Activated effector memory CD4-positive, alpha-beta T cell treated with anti-CD3 and anti-CD28 coated beads, Interleukin-2, amount 50 U/mL, for 16 hours (primary cell): Measurements from ENCODE around the gene ARHGEF39.

Experiments
- DNase-seq: peaks from one replicate; pipeline ENCODE4 v3.0.0-alpha.2; 2020

ARHGEF39 gene

GRCh38 chr9:35664531-35665470 is at the start of gene ARHGEF39:
Gene ARHGEF39, minus strand, starts transcription at chr9:35665195. Its CDS starts 26 bp downstream, at chr9:35665169.
- peak; percentile 91 for DNase-seq

- DNase-seq = no peak
Observed at GRCh38 chr9:35714123-35714522, 49.1 kb upstream of the ARHGEF39 start.

GRCh38 chr9:35713578-35713977 is 48.6 kb upstream of the ARHGEF39 start:
- DNase-seq = no peak

- no peak for DNase-seq
Observed at GRCh38 chr9:35712762-35713400, 47.9 kb upstream of the ARHGEF39 start.

GRCh38 chr9:35711501-35712428 is 46.8 kb upstream of the ARHGEF39 start:
- no peak for DNase-seq

GRCh38 chr9:35710818-35711500 is 46.0 kb upstream of the ARHGEF39 start:
- DNase-seq = no peak

- DNase-seq = no peak
Observed at GRCh38 chr9:35708146-35708545, 43.2 kb upstream of the ARHGEF39 start.

GRCh38 chr9:35706951-35707350 is 42.0 kb upstream of the ARHGEF39 start:
- DNase-seq = no peak

- DNase-seq = no peak
Observed at GRCh38 chr9:35705836-35706430, 40.9 kb upstream of the ARHGEF39 start.

- DNase-seq = no peak
Observed at GRCh38 chr9:35705372-35705771, 40.4 kb upstream of the ARHGEF39 start.

GRCh38 chr9:35703906-35704672 is 39.1 kb upstream of the ARHGEF39 start:
- DNase-seq = no peak

GRCh38 chr9:35702696-35703095 is 37.7 kb upstream of the ARHGEF39 start:
- no peak for DNase-seq

- no peak for DNase-seq
Observed at GRCh38 chr9:35700942-35701341, 35.9 kb upstream of the ARHGEF39 start.

GRCh38 chr9:35700031-35700430 is 35.0 kb upstream of the ARHGEF39 start:
- DNase-seq = no peak

GRCh38 chr9:35698231-35698630 is 33.2 kb upstream of the ARHGEF39 start:
- no peak for DNase-seq

GRCh38 chr9:35697486-35697885 is 32.5 kb upstream of the ARHGEF39 start:
- no peak for DNase-seq

- peak; percentile 85 for DNase-seq
Observed at GRCh38 chr9:35696520-35697215, 31.7 kb upstream of the ARHGEF39 start.

GRCh38 chr9:35695943-35696401 is 31.0 kb upstream of the ARHGEF39 start:
- DNase-seq = no peak

GRCh38 chr9:35691757-35692301 is 26.8 kb upstream of the ARHGEF39 start:
- no peak for DNase-seq

- no peak for DNase-seq
Observed at GRCh38 chr9:35691334-35691650, 26.3 kb upstream of the ARHGEF39 start.
